GM19035 (cell line): Measurements from ENCODE around the gene NPHP1.
"Not testable (repeated sequence)": the region's sequence is repeated elsewhere in the genome, so short reads cannot be mapped to it uniquely, and the experiment has no call there.

ENCODE experiments used
- ATAC-seq: cut with Tn5 transposase; IDR thresholded peaks from one replicate; pipeline ENCODE4 v1.9.1; 2021; ENCODE audit not compliant: unreplicated experiment

NPHP1 gene

DNA sequence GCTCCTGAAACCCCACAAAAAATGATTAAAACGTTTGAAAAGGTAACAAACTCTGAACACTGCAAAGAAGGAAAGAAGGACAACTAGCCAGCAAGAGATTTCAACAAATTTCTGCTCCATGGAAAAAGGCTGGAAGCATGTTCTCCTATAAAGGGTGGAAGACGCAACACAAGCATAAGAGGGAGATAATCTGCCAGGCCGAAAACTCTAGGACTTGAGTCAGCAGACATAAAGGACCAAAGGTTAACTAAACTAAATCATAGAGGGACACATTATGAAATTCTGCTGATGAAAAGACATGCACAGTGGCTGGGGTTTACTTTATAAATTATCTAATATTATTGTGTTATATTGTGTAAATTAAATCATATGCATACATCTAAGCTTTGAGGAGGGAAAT, 6.8 kb downstream of the NPHP1 start:
- no peak for ATAC-seq

DNA sequence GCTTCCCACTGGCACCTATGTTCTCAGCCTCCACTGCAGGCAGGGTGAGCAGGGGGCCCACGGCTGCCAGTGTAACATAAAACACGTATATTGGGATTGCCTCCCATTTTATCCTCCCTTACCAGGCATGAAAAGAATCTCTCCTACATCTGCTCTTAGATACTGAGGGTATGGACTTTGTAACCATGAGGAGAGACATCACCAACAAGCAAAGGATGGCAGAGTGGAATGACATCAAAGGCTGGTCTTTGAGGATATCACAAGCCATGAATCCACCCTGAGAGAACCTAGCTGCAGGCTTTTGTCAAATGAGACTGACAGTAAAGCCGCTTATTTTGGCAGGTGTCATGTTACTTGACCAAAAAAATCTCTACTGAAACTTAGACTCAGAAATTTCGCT, 7.4 kb downstream of the NPHP1 start:
- ATAC-seq, result no peak

DNA sequence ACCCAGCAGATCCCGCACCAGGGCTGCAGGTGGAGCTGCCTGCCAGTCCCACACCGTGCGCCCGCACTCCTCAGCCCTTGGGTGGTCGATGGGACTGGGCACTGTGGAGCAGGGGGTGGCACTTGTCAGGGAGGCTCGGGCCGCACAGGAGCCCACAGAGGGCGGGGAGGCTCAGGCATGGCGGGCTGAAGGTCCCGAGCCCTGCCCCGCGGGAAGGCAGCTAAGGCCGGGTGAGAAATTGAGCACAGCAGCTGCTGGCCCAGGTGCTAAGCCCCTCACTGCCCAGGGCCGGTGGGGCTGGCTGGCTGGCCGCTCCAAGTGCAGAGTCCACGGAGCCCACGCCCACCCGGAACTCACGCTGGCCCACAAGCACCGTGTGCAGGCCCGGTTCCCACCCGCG, 14.6 kb downstream of the NPHP1 start:
- not testable (repeated sequence) for ATAC-seq

DNA sequence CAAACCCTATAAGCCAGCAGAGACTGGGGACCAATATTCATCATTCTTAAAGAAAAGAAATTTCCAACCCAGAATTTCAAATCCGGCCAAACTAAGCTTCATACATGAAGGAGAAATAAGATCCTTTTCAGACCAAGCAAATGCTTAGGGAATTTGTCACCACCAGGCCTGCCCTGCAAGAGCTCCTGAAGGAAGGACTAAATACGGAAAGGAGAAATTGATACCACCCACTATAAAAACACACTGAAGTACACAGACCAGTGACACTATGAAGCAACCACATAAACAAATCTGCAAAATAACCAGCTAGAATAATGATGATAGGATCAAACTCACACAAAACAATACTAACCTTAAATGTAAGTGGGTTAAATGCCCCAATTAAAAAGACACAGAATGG, 22.4 kb downstream of the NPHP1 start:
- no peak for ATAC-seq

DNA sequence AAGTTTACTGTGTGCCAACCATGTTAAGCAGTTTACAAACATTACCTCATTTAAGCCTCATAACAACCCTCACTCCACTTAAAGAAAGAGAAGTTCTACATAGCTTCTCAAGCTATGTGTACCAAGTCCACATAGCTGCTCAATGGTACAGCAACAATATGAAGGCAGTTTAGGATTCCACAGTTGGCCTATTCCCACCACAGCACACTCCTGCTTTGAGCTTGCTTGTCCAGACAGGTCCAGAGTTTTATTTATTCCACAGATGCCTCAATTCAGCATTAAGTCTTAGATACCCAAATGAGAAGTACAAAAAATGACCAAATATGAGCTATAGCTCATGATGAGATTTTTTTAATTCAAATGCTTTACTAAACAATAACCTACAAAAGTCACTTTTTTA, 24.8 kb downstream of the NPHP1 start:
- ATAC-seq, result no peak

DNA sequence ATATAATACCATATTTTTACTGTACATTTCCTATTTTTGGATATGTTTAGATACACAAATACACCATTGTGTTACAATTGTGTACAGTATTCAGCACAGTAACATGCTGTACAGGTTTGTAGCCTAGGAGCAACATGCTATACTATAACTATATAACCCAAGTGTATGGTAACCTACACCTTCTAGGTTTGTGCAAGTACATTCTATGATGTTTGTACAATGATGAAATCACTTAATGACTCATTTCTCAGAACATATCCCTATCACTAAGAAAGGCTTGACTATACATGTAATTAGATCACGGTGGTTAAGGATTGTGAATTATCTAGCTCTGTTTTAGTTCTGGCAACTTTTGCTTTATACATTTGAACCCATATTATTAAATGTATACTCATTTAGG, 31.3 kb downstream of the NPHP1 start:
- no peak for ATAC-seq

DNA sequence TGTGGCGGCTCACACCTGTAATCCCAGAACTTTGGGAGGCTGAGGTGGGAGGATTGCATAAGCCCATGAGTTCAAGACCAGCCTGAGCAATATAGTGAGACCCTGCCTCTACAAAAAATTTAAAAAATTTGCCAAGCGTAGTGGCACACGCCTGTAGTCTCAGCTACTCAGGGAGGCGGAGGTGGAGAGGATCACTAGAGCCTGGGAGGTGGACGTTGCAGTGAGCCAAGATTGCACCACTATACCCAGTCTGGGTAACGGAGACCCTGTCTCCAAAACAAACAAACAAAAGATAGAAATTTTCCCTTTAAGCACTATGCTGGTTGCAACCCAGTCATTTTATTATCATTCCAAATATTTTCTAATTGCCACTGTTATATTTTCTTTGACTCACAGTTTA, 32.3 kb downstream of the NPHP1 start:
- no peak for ATAC-seq

DNA sequence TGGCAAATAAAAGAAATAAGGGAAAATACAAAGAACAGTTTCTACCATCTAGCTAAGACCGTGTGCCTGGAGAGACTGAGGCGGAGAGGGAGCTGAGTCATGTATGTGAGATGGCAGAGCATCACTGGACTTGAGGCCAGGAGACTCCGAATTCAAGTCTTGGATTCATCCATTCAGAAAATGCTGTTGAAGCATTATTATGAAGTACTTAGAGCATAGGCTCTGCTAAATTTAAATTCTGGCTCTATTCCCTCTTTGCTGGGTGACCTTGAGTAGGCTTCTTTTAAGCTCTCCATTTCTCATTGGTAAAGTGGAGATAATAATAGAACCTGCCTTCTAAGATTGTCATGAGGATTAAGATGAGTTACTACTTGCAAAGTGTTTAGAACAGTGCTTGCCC, 34.7 kb downstream of the NPHP1 start:
- ATAC-seq, result no peak

DNA sequence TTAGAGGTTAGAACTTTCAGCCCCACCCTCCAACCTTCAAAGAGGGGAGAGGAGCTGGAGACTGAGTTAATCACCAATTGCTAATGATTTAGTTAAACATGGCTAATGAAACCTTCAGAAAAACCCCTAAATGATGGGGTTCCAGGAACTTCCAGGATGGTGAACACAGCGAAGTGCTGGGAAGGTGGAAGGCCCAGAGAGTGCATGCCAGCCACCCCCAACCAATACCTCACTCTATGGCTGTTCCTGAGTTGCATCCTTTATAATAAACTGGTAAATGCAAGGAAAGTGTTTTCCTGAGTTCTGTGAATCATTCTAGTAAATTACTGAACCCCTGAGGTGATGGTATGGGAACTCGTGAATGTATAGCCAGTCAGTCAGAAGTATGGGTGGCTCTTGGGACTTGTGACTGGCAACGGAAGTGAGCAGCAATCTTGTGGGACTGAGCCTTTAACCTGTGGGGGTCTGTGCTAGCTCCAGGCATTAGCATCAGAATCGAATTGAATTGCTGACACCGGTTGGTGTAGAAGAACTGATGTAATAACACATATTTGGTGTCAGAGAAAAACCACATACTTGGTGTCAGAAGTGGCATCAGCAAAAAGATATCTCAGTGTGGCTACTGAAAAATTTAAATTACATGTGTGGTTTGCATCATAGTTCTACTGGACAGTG, 37.4 kb downstream of the NPHP1 start:
- ATAC-seq, result no peak

DNA sequence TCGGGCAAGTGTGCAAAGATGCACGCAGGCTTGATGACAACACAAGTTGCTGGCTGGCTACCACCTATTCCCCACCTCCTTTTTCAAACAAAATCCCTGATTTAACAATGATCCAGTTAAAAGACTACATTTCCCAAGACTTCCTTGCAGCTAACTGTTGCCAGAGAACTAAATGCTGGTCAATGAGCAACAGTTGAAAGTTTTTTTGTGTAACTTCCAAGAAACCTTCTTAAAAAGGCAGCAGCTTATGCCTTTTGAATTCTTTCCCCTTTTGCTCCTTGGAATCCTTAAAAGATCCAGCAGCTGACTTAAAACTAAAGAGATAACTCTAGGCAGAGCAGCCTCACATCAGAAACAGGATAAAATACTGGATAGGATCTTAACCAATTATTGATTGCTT, 38.5 kb downstream of the NPHP1 start:
- no peak for ATAC-seq

DNA sequence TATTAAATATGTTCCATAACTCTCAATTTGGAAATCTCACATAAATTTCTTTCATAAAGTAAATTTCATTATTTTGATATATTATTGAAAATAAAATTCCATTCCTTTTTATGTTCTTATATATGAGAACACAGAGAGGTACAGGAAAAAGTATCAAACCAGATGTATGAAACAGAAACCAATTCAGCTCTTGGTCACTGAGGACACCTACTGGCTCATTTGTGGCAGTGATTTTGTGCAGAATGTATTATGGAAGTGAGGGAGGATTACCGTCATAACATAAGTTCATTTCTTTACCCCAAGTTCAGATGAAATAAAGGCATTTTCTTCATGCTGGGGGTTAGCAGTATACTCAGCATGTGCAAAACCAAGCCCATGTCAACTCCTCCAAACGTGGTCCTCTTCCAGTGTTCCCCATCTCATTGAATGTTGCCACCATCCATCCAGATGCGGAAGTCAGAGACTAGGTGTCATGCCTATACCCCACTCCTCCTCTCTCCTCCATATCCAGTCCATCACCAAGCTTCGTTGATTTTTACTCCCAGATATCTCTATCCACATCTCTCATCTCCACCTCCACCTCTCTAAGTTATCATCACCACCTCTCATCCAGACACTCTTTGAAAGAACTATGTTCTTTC, 47.5 kb downstream of the NPHP1 start:
- no peak for ATAC-seq

DNA sequence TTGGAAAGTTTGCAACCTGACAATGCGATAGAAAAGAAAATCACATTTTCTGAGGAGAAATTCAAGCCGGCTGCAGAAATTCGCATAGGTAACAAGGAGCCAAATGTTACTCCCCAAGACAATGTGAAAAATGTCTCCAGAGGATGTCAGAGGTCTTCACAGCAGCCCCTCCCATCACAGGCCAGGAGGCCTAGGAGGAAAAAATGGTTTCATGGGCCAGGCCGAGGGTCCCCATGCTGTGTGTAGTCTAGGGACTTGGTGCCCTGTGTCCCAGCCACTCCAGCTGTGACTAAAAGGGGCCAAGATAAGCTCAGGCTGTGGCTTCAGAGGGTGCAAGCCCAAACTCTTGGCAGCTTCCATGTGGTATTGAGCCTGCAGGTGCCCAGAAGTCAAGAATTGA, 50.0 kb downstream of the NPHP1 start:
- ATAC-seq, result not testable (repeated sequence)

DNA sequence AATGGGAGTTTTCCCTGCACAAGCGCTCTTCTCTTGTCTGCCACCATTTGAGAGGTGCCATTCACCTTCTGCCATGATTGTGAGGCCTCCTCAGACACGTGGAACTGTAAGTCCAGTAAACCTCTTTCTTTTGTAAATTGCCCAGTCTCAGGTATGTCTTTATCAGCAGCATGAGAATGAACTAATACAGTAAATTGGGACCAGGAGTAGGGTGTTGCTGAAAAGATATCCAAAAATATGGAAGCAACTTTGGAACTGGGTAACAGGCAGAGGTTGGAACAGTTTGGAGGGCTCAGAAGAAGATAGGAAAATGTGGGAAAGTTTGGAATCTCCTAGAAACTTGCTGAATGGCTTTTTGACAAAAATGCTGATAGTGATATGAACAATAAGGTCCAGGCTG, 50.6 kb downstream of the NPHP1 start:
- not testable (repeated sequence) for ATAC-seq

DNA sequence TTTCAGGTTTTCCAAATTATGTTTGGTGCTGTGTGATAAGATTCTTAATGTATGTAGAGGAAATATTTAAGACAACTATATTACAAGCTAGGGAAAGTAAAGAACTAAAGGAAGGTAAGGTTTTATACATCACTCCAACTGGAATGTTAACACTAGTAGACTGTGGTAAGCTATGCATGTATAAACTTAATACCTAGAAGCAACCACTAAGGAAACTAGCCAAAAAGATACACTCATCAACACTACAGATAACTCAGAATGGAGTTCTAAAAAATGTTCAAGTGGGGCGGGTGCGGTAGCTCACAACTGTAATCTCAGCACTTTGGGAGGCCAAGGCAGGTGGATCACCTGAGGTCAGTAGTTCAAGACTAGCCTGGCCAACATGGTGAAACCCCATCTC, 51.4 kb downstream of the NPHP1 start:
- ATAC-seq, result no peak

DNA sequence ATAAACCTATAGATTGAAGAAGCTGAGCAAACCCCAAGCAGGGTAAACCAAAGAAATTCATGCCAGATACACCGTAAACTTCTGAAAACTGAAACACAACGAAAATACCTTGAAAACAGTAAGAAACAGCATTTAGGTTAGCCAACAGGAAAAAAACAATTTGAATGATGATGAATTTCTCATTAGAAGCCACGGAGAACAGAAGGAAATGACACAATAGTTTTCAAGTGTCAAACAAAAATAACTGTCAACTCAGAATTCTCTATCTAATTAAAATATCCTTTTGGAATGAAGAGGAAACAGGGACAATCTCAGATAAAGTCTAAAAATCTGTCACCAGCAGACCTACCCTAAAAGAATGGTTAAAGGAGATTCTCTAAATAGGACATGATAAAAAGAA, 51.9 kb downstream of the NPHP1 start:
- no peak for ATAC-seq

DNA sequence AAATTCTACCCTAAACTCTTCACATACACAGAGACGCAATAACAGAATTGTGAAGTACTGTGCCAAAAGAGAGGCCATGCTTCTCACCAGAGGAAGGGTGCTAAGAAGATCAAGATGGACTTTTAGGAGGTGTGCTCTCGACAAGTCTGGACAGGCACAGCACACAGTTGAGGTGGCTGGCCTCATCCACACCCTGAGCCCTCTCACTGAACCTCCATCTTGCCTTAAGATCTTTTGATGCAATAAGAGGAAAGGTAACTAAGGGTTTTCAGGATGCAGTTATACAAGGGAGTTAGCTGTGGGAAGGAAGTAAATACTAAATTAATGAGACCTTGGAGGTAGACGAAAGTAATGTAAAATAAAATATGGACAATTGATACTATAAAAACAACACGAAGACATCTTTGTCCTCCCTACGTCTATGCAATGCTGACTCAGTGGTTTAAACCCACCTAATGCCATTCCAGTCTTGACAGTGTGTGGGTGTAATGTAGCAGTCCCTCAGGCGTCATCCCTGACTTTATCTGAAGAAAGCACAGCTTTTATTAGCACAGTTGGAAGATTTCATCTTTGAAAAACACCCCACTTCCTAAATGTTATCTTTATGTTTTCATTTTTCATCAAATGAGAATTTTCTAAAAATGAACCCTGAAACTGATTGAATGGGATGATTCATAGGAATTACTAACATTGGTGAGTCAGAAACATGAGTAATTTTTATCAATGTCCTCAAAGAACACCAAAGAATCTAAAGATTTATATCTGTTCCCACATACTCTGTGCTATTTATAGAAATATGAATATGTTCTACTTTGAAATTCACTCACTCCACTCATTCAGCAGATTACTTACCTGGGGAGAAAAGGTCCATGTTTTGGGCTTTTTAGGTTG, 55.2 kb downstream of the NPHP1 start:
- no peak for ATAC-seq

DNA sequence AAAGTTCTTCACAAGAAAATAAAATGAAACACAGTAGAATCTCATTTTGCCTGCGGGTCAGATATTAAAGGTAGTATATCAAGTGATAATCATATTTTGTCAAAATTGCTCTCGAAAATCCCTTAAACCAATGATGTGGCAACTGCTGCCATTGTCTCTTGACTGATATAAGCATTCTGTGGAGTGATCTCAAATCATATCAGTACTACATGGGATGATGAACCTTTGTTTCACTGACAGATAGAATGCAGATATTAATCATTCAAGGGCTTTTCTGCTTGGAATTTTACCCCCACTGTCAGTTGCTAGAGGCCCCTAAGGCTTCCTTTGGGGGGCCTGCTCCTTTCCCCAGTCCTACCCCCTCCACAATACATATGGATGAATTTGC, 57.9 kb downstream of the NPHP1 start:
- no peak for ATAC-seq

DNA sequence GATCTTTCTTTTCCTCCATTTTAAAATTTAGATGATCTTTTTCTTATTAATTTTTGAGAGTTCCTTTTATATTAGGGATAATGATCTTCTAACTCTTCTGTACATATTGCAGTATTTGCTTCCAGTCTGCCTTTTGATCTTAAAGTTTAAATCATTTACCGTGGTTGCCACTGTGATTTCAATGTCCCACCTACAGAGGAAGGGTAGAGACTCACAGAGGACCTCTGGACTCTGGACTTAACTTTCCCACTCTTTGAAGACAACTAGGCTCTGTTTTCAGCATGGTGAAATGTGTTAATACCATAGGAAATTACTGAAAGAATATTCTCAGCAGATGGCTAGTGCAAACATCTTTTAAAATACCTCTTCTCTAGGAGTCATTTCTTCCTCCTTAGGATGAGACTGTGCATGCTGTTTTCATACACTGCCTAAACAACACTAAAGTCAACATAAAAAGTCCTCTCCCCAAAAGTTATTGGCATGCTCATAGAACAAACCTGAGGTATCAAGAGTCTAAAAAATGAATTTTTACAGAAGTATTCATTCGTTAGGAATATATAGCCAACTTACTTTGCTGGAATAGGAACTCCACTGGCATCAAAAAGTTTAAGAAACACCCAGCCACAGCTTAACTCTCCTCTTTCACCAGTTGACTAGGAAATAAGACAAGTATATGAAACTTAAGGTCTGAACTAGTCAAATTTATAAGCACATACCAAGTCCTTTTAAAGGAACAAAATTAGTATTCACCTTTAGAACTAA, 58.4 kb downstream of the NPHP1 start:
- ATAC-seq, result no peak

DNA sequence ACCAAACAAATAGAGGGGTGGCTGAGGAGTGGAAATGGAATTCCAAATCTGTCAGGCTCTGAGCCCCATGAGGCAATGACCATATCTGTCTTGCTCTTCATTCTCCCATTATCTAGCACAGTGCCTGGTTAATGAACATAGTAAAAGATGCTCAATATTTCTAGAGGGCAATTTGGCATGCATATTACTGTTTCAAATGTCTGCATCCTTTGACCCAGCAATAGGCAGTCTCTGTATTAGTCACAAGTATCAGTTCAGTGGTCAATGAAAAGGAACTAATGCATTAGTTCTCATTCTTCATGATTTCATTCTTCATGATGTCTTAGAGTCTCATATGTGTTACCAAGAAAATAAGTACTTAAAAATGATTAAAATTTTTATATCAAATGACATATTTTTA, 60.8 kb downstream of the NPHP1 start:
- no peak for ATAC-seq

DNA sequence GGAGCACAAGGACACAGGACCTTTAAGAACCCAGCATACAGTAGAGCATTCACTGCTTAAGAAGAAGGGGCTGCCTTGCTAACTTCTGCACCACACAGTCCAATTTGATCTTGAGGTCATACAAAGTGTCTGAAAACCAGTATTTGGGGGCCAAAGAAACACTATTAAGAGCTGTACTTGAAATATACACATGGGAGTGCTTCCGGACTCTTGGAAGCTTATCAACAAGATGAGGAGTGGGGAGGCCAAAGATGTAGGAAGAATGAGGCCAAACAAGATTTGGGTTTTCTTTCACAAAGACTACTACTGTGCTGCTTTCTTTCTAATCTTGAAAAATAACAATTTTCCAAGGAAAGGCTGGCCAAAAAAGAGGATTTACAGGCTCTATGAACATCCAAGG, 64.4 kb downstream of the NPHP1 start:
- ATAC-seq, result no peak

DNA sequence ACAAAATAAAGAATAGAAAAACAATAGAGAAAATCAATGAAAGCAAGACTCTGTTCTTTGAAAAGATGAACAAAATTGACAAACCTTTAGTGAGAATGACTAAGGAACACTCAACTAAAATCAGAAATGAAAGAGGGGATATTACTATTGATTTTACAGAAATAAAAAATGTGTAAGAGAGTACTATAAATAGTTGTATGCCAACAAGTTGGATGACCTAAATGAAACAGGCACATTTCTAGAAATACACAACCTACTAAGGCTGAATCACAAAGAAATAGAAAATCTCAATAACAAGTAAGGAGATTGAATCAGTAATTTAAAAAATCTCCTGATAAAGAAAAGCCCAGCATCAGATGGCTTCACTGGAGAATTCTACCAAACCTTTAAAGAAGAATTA, 70.8 kb downstream of the NPHP1 start:
- no peak for ATAC-seq
